ENCODE measurements around the gene MBD2. TPM values are rescaled to one million over a fixed set of nuclear protein-coding genes. Genes with fewer than 3 reads are reported as not detected.

The MBD2 gene
- total and polyA plus RNA-seq, 3 donors from 2014 or later: 59.1 to 106 (median 66.9) TPM

- no peaks in the 10 kb centered on the region for H3K9me3 ChIP-seq
- DNase-seq: no peak
- intact Hi-C loops (cut with DNase I; ENCODE audit: low total_unique reads): no loop called here
- H3K27ac ChIP-seq: no peak overlapping the region
- TF ChIP-seq POLR2A (IDR thresholded peaks at IDR 0.05): no peak
- no peak for TF ChIP-seq CTCF (IDR thresholded peaks at IDR 0.05)
- WGBS, 2 donors: 93% methylated on average over 3 of the region's 3 CpGs
- H3K4me3 ChIP-seq: no peak overlapping the region
- no peaks in the 10 kb centered on the region for H3K27me3 ChIP-seq
- no peaks in the 10 kb centered on the region for H3K4me1 ChIP-seq
- H3K36me3 ChIP-seq (ENCODE audit: low read depth, missing control alignments): no peaks in the 10 kb centered on the region
These were observed 83.3 kb downstream of the MBD2 start for GRCh38 chr18:54141041-54141608.

- 59 to 100% methylated on average over 1 of the region's 1 CpG for WGBS, 2 donors
- Histone ChIP-seq H3K36me3 (ENCODE audit: low read depth, missing control alignments) (no peaks in the 10 kb centered on the region), H3K27ac (no peak overlapping the region), H3K27me3 (no peaks in the 10 kb centered on the region), H3K4me3 (no peak overlapping the region), H3K9me3 (no peaks in the 10 kb centered on the region), H3K4me1 (no peaks in the 10 kb centered on the region)
- TF ChIP-seq CTCF (IDR thresholded peaks at IDR 0.05) (no peak), POLR2A (IDR thresholded peaks at IDR 0.05) (no peak)
- intact Hi-C loops (cut with DNase I; ENCODE audit: low total_unique reads): no loop called here
- DNase-seq: no peak
These were observed 83.8 kb downstream of the MBD2 start for GRCh38 chr18:54140641-54141040.

GRCh38 chr18:54135216-54135615 lies 89.3 kb downstream of the MBD2 start:
- Histone ChIP-seq H3K9me3 (no peaks in the 10 kb centered on the region), H3K4me1 (no peaks in the 10 kb centered on the region), H3K27ac (no peak overlapping the region), H3K36me3 (ENCODE audit: low read depth, missing control alignments) (no peaks in the 10 kb centered on the region), H3K4me3 (no peak overlapping the region), H3K27me3 (no peaks in the 10 kb centered on the region)
- 72 to 86% methylated on average over 3 of the region's 3 CpGs for WGBS, 2 donors
- intact Hi-C loops (cut with DNase I; ENCODE audit: low total_unique reads): no loop called here
- TF ChIP-seq POLR2A (IDR thresholded peaks at IDR 0.05) (no peak), CTCF (IDR thresholded peaks at IDR 0.05) (no peak)
- DNase-seq: no peak

- Histone ChIP-seq H3K36me3 (ENCODE audit: low read depth, missing control alignments) (no peaks in the 10 kb centered on the region), H3K4me3 (no peak overlapping the region), H3K4me1 (no peaks in the 10 kb centered on the region), H3K27ac (no peak overlapping the region), H3K9me3 (no peaks in the 10 kb centered on the region), H3K27me3 (no peaks in the 10 kb centered on the region)
- no peak for DNase-seq
- no peak for TF ChIP-seq CTCF (IDR thresholded peaks at IDR 0.05)
- TF ChIP-seq POLR2A (IDR thresholded peaks at IDR 0.05): no peak
- intact Hi-C loops (cut with DNase I; ENCODE audit: low total_unique reads): no loop called here
These were observed 90.4 kb downstream of the MBD2 start for GRCh38 chr18:54134053-54134452.

GRCh38 chr18:54130631-54131030 lies 93.8 kb downstream of the MBD2 start:
- Histone ChIP-seq H3K27me3 (no peaks in the 10 kb centered on the region), H3K9me3 (no peaks in the 10 kb centered on the region), H3K27ac (no peak overlapping the region), H3K4me3 (no peak overlapping the region), H3K4me1 (no peaks in the 10 kb centered on the region), H3K36me3 (ENCODE audit: low read depth, missing control alignments) (no peaks in the 10 kb centered on the region)
- intact Hi-C loops (cut with DNase I; ENCODE audit: low total_unique reads): no loop called here
- no peak for DNase-seq
- TF ChIP-seq CTCF (IDR thresholded peaks at IDR 0.05): no peak
